Thoracic aorta (tissue), 2 donors: Measurements from ENCODE around the gene FBXO24. TPM values are rescaled to one million over a fixed set of nuclear protein-coding genes. Genes with fewer than 3 reads are reported as not detected.

Source experiments
- ATAC-seq: fragments of 150-250 bp; one replicate; pipeline ENCODE4 v1.8.0; 2017; ENCODE audit warnings: low read depth; ENCODE audit not compliant: insufficient number of reproducible peaks, low FRiP score
- DNase-seq: peaks from one replicate; pipeline ENCODE4 v3.0.0-alpha.2; 2020; ENCODE audit warnings: low spot score
- H3K27ac ChIP-seq, 2 donors: fragments of 200-600 bp; sonication (generic); 1 replicate in 1 of 2; 2 replicates in 1 of 2; pipeline ENCODE4 v1.5.1; 2016; ENCODE audit warnings: mild to moderate bottlenecking in 2 of 2, moderate library complexity in 2 of 2
- H3K27me3 ChIP-seq: fragments of 200-600 bp; sonication (generic); replicated peaks from 2 replicates; pipeline ENCODE4 v1.6.0; 2016; ENCODE audit warnings: mild to moderate bottlenecking; ENCODE audit not compliant: insufficient read depth
- H3K36me3 ChIP-seq: fragments of 200-600 bp; sonication (generic); one replicate; pipeline ENCODE4 v1.5.1; 2016
- H3K4me1 ChIP-seq, 2 donors: fragments of 200-600 bp; sonication (generic); 1 replicate in 1 of 2; 2 replicates in 1 of 2; pipeline versions ENCODE4 v1.5.1 to v1.6.0; 2016; ENCODE audit warnings: low read depth in 2 of 2, mild to moderate bottlenecking in 1 of 2; ENCODE audit not compliant: control insufficient read depth in 1 of 2
- H3K4me3 ChIP-seq: fragments of 200-600 bp; sonication (generic); 2 replicates; pipeline ENCODE4 v1.5.1; 2016; ENCODE audit warnings: mild to moderate bottlenecking
- H3K9me3 ChIP-seq: fragments of 200-600 bp; sonication (generic); 2 replicates; pipeline ENCODE4 v1.5.1; 2016
- total RNA-seq, 2 donors: library from RNA; depleted of rRNA; stranded (reverse); fragments of >200 nt; gene quantifications; one replicate each; pipeline versions ENCODE4 v1.1.0 to v1.2.3, GENCODE V29; 2016
- TF ChIP-seq, protein P1 (sequence below): fragments of 200-600 bp; sonication (generic); IDR thresholded peaks from one replicate; pipeline ENCODE4 v1.5.1; 2019; ENCODE audit warnings: antibody characterized with exemption

The FBXO24 gene
- total RNA-seq, 2 donors from 2014 or later, result not detected

GRCh38 chr7:100604028-100604975 is 18.2 kb downstream of the FBXO24 start:
- no peaks in the 10 kb centered on the region for H3K9me3 ChIP-seq
- no peaks in the 10 kb centered on the region for H3K36me3 ChIP-seq
- TF ChIP-seq, protein P1, sequence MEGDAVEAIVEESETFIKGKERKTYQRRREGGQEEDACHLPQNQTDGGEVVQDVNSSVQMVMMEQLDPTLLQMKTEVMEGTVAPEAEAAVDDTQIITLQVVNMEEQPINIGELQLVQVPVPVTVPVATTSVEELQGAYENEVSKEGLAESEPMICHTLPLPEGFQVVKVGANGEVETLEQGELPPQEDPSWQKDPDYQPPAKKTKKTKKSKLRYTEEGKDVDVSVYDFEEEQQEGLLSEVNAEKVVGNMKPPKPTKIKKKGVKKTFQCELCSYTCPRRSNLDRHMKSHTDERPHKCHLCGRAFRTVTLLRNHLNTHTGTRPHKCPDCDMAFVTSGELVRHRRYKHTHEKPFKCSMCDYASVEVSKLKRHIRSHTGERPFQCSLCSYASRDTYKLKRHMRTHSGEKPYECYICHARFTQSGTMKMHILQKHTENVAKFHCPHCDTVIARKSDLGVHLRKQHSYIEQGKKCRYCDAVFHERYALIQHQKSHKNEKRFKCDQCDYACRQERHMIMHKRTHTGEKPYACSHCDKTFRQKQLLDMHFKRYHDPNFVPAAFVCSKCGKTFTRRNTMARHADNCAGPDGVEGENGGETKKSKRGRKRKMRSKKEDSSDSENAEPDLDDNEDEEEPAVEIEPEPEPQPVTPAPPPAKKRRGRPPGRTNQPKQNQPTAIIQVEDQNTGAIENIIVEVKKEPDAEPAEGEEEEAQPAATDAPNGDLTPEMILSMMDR, result peak; percentile 43
- H3K4me1 ChIP-seq, result peaks cover 11 to 31% of the 10 kb centered on the region in 2 donors
- no peaks in the 10 kb centered on the region for H3K27me3 ChIP-seq
- no peak for DNase-seq
- peak; percentile 52 for ATAC-seq
- peak overlapping the region; percentile 96 for H3K4me3 ChIP-seq
- peak overlapping the region; percentile 92 to 94 for H3K27ac ChIP-seq

DNA sequence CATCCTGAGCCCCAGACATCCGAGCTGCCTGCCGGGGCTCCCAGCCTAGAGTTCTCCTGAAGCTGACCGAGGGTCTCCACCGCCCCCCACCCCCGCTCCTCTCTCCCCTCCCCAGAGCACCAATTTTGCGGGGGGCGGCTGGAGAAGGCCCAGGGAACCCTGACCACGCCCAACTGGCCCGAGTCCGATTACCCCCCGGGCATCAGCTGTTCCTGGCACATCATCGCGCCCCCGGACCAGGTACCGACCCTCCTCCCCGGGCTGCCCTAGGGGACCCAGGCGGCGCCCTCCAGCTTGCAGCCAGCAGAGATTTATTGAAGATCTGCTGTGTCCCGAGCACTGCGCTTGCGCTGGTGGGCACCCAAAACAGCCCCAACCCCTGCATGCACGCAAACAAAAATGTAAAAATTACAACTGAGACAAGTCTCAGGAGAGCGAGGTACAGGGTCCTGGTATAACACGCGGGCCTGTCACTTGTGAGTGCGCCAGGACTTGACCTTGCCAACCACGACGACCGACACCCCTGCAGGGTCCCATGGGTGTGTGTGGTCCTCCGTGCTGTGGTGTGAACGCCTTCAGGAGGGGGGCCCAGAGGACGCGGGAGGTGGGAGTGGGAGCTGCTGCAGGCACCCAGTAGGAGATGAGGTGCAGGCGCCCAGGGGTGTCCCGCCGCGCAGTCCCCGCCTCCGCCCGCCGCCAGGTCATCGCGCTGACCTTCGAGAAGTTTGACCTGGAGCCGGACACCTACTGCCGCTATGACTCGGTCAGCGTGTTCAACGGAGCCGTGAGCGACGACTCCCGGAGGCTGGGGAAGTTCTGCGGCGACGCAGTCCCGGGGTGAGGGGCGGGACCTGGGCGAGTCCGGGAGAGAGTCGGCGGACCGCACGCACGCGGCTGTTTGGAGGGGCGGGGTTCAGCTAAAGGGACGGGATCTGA is 19.1 kb downstream of the FBXO24 start:
- H3K4me1 ChIP-seq, result peaks cover 11 to 31% of the 10 kb centered on the region in 2 donors
- peak overlapping the region; percentile 96 for H3K4me3 ChIP-seq
- peak overlapping the region; percentile 56 to 94 for H3K27ac ChIP-seq
- ATAC-seq (no peak), DNase-seq (no peak)
- TF ChIP-seq, protein P1, result no peak
- no peaks in the 10 kb centered on the region for H3K27me3 ChIP-seq
- no peaks in the 10 kb centered on the region for H3K9me3 ChIP-seq
- H3K36me3 ChIP-seq, result no peaks in the 10 kb centered on the region

DNA sequence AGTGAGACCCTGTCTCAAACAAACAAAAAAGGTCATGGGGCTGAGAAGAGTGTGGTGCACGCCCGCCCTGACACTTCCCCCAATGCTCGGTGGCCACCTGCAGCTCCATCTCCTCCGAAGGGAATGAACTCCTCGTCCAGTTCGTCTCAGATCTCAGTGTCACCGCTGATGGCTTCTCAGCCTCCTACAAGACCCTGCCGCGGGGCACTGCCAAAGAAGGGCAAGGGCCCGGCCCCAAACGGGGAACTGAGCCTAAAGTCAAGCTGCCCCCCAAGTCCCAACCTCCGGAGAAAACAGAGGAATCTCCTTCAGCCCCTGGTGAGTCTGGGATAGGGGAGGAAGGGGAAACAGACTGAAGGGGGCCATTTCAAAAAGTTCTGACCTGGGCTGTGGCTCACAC is 20.2 kb downstream of the FBXO24 start:
- H3K9me3 ChIP-seq, result no peaks in the 10 kb centered on the region
- peaks cover 11 to 32% of the 10 kb centered on the region in 2 donors for H3K4me1 ChIP-seq
- no peak overlapping the region for H3K4me3 ChIP-seq
- TF ChIP-seq, protein P1, result no peak
- ATAC-seq, result no peak
- no peaks in the 10 kb centered on the region for H3K36me3 ChIP-seq
- H3K27me3 ChIP-seq, result no peaks in the 10 kb centered on the region
- no peak overlapping the region for H3K27ac ChIP-seq
- no peak for DNase-seq

- H3K36me3 ChIP-seq, result no peaks in the 10 kb centered on the region
- H3K4me3 ChIP-seq, result no peak overlapping the region
- ATAC-seq, result no peak
- H3K9me3 ChIP-seq, result no peaks in the 10 kb centered on the region
- H3K27ac ChIP-seq, result no peak overlapping the region
- H3K4me1 ChIP-seq, result peaks cover 10 to 29% of the 10 kb centered on the region in 2 donors
- TF ChIP-seq, protein P1, result no peak
- no peaks in the 10 kb centered on the region for H3K27me3 ChIP-seq
- no peak for DNase-seq
These were observed 21.0 kb downstream of the FBXO24 start for GRCh38 chr7:100607111-100607510.

DNA sequence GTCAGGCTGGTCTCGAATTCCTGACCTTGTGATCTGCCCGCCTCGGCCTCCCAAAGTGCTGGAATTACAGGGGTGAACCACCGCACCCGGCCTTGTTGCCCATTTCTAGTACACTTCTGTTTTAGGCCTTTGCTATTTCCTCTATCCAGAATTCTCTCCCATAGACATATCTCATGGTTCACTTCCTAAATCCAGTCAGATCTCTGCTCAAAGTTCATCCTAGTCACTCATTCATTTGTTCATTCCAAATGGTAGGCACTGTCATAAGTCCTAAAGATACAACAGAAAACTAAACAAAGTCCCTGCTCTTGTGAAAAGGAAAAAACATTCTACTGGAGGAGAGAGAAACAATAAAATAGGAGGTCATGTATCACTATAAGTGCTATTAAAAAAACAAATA is 23.8 kb downstream of the FBXO24 start:
- H3K4me1 ChIP-seq, result peaks cover 4 to 20% of the 10 kb centered on the region in 2 donors
- no peaks in the 10 kb centered on the region for H3K36me3 ChIP-seq
- H3K4me3 ChIP-seq, result no peak overlapping the region
- DNase-seq, result no peak
- H3K27me3 ChIP-seq, result no peaks in the 10 kb centered on the region
- no peak for ATAC-seq
- TF ChIP-seq, protein P1, result no peak
- no peak overlapping the region for H3K27ac ChIP-seq
- no peaks in the 10 kb centered on the region for H3K9me3 ChIP-seq
